PC-9 (cell line): ENCODE measurements around the gene ADRA2B. TPM values are rescaled to one million over a fixed set of nuclear protein-coding genes. Genes with fewer than 3 reads are reported as not detected.

Experiments used
- BruUV-seq: library from RNA; stranded (reverse); fragments of 400-500 nt; replicated peaks from 2 replicates; lab custom pipeline; 2021; lab: Mats Ljungman, UMichigan
- CTCF ChIA-PET: fragments of 300-600 bp; sonication (Branson Sonifier 250); formaldehyde crosslinking; loops from one replicate; lab custom pipeline; 2022; ENCODE audit warnings: antibody characterized with exemption; lab: Charles Lee
- POLR2A ChIA-PET: fragments of 300-600 bp; sonication (Branson Sonifier 250); formaldehyde crosslinking; loops from one replicate; lab custom pipeline; 2022; ENCODE audit warnings: antibody characterized with exemption; ENCODE audit not compliant: unreplicated experiment; lab: Charles Lee
- DNase-seq, 2 experiments: peaks; one replicate each; pipeline versions ENCODE4 v3.0.0 to v3.0.0-alpha.2; 2015 to 2022; ENCODE audit warnings: mixed read lengths in 1 of 2
- H2AFZ ChIP-seq: fragments of 200-600 bp; sonication (generic); 2 replicates; pipeline ENCODE4 v1.8.1; 2017; ENCODE audit warnings: antibody characterized with exemption
- H3F3A ChIP-seq: fragments of 200-600 bp; sonication (generic); 2 replicates; pipeline ENCODE4 v1.8.1; 2017; ENCODE audit warnings: antibody characterized with exemption, mild to moderate bottlenecking, low read depth; ENCODE audit not compliant: insufficient read depth
- H3K27ac ChIP-seq: fragments of 200-600 bp; sonication (generic); 2 replicates; pipeline ENCODE4 v1.6.1; 2016; ENCODE audit warnings: mixed run types
- H3K27me3 ChIP-seq: fragments of 200-600 bp; sonication (generic); 2 replicates; pipeline ENCODE4 v1.6.1; 2016; ENCODE audit warnings: low read depth, mixed run types; ENCODE audit not compliant: insufficient read depth
- H3K36me3 ChIP-seq: fragments of 200-600 bp; sonication (generic); 2 replicates; pipeline ENCODE4 v1.6.1; 2016; ENCODE audit warnings: low read depth, mixed run types
- H3K4me1 ChIP-seq: fragments of 200-600 bp; sonication (generic); replicated peaks from 2 replicates; pipeline ENCODE4 v1.6.1; 2016; ENCODE audit warnings: mixed run types; ENCODE audit not compliant: insufficient read depth
- H3K4me2 ChIP-seq: fragments of 200-600 bp; sonication (generic); 2 replicates; pipeline ENCODE4 v1.6.1; 2017; ENCODE audit warnings: mixed run types
- H3K4me3 ChIP-seq: fragments of 200-600 bp; sonication (generic); 2 replicates; pipeline ENCODE4 v1.6.1; 2016; ENCODE audit warnings: mixed run types
- H3K79me2 ChIP-seq: fragments of 200-600 bp; sonication (generic); 2 replicates; pipeline ENCODE4 v1.6.1; 2017; ENCODE audit warnings: low read depth, mixed run types
- H3K9me2 ChIP-seq: fragments of 200-600 bp; sonication (generic); 2 replicates; pipeline ENCODE4 v1.8.1; 2017; ENCODE audit warnings: mild to moderate bottlenecking; ENCODE audit not compliant: insufficient read depth
- H3K9me3 ChIP-seq: fragments of 200-600 bp; sonication (generic); 2 replicates; pipeline ENCODE4 v1.8.1; 2016; ENCODE audit warnings: low read depth; ENCODE audit not compliant: insufficient read depth
- H4K20me1 ChIP-seq: fragments of 200-600 bp; sonication (generic); 2 replicates; pipeline ENCODE4 v1.8.1; 2017; ENCODE audit not compliant: insufficient read depth
- CTCF ChIP-seq: fragments of 200-600 bp; sonication (generic); conservative IDR thresholded peaks from 2 replicates; pipeline ENCODE4 v1.6.1; 2017; ENCODE audit warnings: mixed run types, antibody characterized with exemption, mild to moderate bottlenecking, moderate library complexity
- EZH2 ChIP-seq: fragments of 200-600 bp; sonication (generic); IDR thresholded peaks from 2 replicates; pipeline ENCODE4 v1.8.0; 2017; ENCODE audit warnings: antibody characterized with exemption, low read depth
- intact Hi-C: fragments of 100-400 bp; cut with micrococcal nuclease; formaldehyde crosslinking; loops from one replicate; pipeline ENCODE4 v1.10.0; 2022; ENCODE audit not compliant: unreplicated experiment
- total RNA-seq: library from RNA; stranded (reverse); gene quantifications from 2 replicates; pipeline ENCODE4 v1.2.3, GENCODE V29; 2021

The ADRA2B gene
- total RNA-seq, 1 experiment from 2014 or later = 0.26 TPM

- no peak overlapping the region for H2AFZ ChIP-seq
- no peak overlapping the region for H3K27ac ChIP-seq
- BruUV-seq = no TSS peak
- CTCF ChIA-PET = no interaction called here
- H3K4me3 ChIP-seq = no peak overlapping the region
- no peaks in the 10 kb centered on the region for H3K9me2 ChIP-seq
- no peak overlapping the region for H3K4me2 ChIP-seq
- H3K27me3 ChIP-seq = peaks cover 6% of the 10 kb centered on the region; the same call in 1 of the 2 replicates
- no peaks in the 10 kb centered on the region for H4K20me1 ChIP-seq
- intact Hi-C loops = no loop called here
- DNase-seq = no peak
- TF ChIP-seq CTCF (no peak), EZH2 (no peak)
- H3K9me3 ChIP-seq = no peaks in the 10 kb centered on the region
- peaks cover 9% of the 10 kb centered on the region for H3K4me1 ChIP-seq
- POLR2A ChIA-PET = no interaction called here
- H3K36me3 ChIP-seq = no peaks in the 10 kb centered on the region
- H3K79me2 ChIP-seq = no peaks in the 10 kb centered on the region
- H3F3A ChIP-seq = no peaks in the 10 kb centered on the region; the same call in 1 of the 2 replicates
Measured at GRCh38 chr2:96098900-96099590, 17.3 kb downstream of the ADRA2B start.

- H3K9me2 ChIP-seq = no peaks in the 10 kb centered on the region
- no peaks in the 10 kb centered on the region; the same call in 1 of the 2 replicates for H3F3A ChIP-seq
- CTCF ChIA-PET = no interaction called here
- no peak overlapping the region for H3K4me3 ChIP-seq
- no peaks in the 10 kb centered on the region for H4K20me1 ChIP-seq
- H3K79me2 ChIP-seq = no peaks in the 10 kb centered on the region
- BruUV-seq = no TSS peak
- intact Hi-C loops = no loop called here
- POLR2A ChIA-PET = no interaction called here
- H3K36me3 ChIP-seq = no peaks in the 10 kb centered on the region
- TF ChIP-seq EZH2 (no peak), CTCF (no peak)
- peaks cover 9% of the 10 kb centered on the region; the same call in 1 of the 2 replicates for H3K27me3 ChIP-seq
- H3K27ac ChIP-seq = no peak overlapping the region
- DNase-seq = no peak
- peaks cover 9% of the 10 kb centered on the region for H3K4me1 ChIP-seq
- no peak overlapping the region for H2AFZ ChIP-seq
- H3K9me3 ChIP-seq = no peaks in the 10 kb centered on the region
- H3K4me2 ChIP-seq = no peak overlapping the region
Measured at GRCh38 chr2:96097951-96098823, 18.2 kb downstream of the ADRA2B start.

GRCh38 chr2:96097441-96097840, 18.9 kb downstream of the ADRA2B start:
- Histone ChIP-seq H3F3A (no peaks in the 10 kb centered on the region; the same call in 1 of the 2 replicates), H3K9me3 (no peaks in the 10 kb centered on the region), H3K79me2 (no peaks in the 10 kb centered on the region), H3K36me3 (no peaks in the 10 kb centered on the region), H3K27me3 (peaks cover 9% of the 10 kb centered on the region; the same call in 1 of the 2 replicates), H2AFZ (no peak overlapping the region), H3K4me2 (no peak overlapping the region), H3K9me2 (no peaks in the 10 kb centered on the region), H3K4me1 (peaks cover 9% of the 10 kb centered on the region), H4K20me1 (no peaks in the 10 kb centered on the region), H3K27ac (no peak overlapping the region), H3K4me3 (no peak overlapping the region)
- intact Hi-C loops = no loop called here
- BruUV-seq = no TSS peak
- DNase-seq = no peak
- POLR2A ChIA-PET = no interaction called here
- no peak for TF ChIP-seq CTCF
- no peak for TF ChIP-seq EZH2
- CTCF ChIA-PET = no interaction called here
